HL-60 (cell line): ENCODE results near the gene ZNF282.

Experiments
- DNase-seq, 2 experiments: peaks; one replicate each; pipeline ENCODE4 v3.0.0-alpha.2; 2010 to 2020; ENCODE audit warnings: low read depth in 1 of 2, low spot score in 1 of 2
- H3K27ac ChIP-seq: fragments of 250-450 bp; sonication (Bioruptor Pico); replicated peaks from 2 replicates; pipeline ENCODE4 v1.5.1; 2020; ENCODE audit warnings: mild to moderate bottlenecking, moderate library complexity
- H3K27me3 ChIP-seq: fragments of 250-450 bp; sonication (Bioruptor Pico); 2 replicates; pipeline ENCODE4 v1.5.1; 2021; ENCODE audit warnings: mild to moderate bottlenecking, moderate library complexity; ENCODE audit not compliant: insufficient read depth, poor library complexity, severe bottlenecking
- H3K4me3 ChIP-seq: replicated peaks from 2 replicates; pipeline ENCODE4 v1.5.1; 2011; ENCODE audit warnings: mild to moderate bottlenecking, control low read depth, low read length; ENCODE audit not compliant: insufficient read depth
- GABPA ChIP-seq: IDR thresholded peaks from 2 replicates; pipeline ENCODE4 v1.6.1; 2012; ENCODE audit warnings: low read depth
- POLR2AphosphoS5 ChIP-seq: IDR thresholded peaks from 2 replicates; pipeline ENCODE4 v1.6.1; 2012; ENCODE audit warnings: low read depth
- SPI1 ChIP-seq: IDR thresholded peaks from 2 replicates; pipeline ENCODE4 v1.6.1; 2012; ENCODE audit warnings: low read depth, mild to moderate bottlenecking, borderline replicate concordance
- long read RNA-seq: library from polyadenylated mRNA; unstranded; transcript quantifications from one replicate; pipeline ENCODE4 v2.0.0, GENCODE V29; 2020
- TF ChIP-seq, protein P1 (sequence below): IDR thresholded peaks from 2 replicates; pipeline ENCODE4 v1.6.1; 2012; ENCODE audit warnings: low read depth; ENCODE audit not compliant: insufficient replicate concordance
- TF ChIP-seq, protein P2 (sequence below): IDR thresholded peaks from one replicate; pipeline ENCODE4 v1.5.1; 2011; ENCODE audit warnings: low read length, control low read depth, inconsistent platforms; ENCODE audit not compliant: insufficient read depth

The ZNF282 gene
- long read RNA-seq, partial matches to known transcripts: 0 of 7 reads
- long read RNA-seq, other reads (novel, unspliced or antisense): 7 of 7 reads

DNA sequence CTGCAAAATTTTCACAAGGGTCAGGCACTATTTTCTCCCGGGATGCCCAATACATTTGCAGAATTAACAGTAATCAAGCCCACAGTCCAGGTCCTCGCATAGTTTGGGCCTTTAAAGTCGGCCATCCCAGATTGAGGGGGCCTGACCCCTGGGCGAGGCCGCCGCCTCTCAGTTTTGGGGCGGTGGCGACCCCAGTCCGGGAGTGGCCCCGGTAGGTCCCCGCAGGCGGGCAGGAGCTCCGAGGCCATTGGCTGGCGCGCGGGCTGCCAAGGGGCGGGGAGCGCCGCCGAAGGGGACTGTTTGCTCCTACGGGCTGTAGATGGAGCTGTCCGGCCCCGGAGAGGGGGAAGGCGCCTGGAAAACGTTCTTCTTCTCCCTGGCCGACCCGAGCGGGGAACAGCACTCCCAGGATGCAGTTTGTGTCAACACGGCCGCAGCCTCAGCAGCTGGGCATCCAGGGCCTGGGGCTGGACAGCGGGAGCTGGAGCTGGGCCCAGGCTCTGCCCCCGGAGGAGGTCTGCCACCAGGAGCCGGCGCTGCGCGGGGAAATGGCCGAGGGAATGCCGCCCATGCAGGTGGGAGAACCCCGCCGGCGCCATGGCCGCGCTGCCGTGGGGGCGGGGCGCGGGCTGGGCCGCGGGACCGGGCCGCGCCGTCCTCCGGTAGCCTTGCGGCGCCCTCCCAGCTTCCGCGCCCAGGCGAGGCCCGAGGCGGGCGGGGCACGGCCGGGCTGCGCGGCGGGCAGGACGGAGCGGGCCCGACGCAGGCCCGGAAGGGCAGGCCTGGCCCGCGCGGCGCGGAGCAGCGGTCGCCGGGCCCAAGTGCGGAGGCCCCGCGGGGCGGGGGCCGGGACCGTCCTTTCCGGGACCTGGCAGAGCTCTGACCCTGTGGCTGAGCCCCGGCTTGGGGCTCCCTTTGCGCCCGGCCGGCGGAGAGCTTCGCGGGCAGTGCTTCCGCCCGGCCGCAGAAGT is at the start of gene ZNF282:
ZNF282 (plus strand) TSS at position 367 of the 971 bp plus-strand sequence; CDS start at position 411, 44 bp downstream.
- Histone ChIP-seq H3K27me3 (no peaks in the 10 kb centered on the region), H3K4me3 (peak within 1 kb of the TSS; percentile 69), H3K27ac (peak within 1 kb of the TSS; percentile 87)
- TF ChIP-seq, protein P1, sequence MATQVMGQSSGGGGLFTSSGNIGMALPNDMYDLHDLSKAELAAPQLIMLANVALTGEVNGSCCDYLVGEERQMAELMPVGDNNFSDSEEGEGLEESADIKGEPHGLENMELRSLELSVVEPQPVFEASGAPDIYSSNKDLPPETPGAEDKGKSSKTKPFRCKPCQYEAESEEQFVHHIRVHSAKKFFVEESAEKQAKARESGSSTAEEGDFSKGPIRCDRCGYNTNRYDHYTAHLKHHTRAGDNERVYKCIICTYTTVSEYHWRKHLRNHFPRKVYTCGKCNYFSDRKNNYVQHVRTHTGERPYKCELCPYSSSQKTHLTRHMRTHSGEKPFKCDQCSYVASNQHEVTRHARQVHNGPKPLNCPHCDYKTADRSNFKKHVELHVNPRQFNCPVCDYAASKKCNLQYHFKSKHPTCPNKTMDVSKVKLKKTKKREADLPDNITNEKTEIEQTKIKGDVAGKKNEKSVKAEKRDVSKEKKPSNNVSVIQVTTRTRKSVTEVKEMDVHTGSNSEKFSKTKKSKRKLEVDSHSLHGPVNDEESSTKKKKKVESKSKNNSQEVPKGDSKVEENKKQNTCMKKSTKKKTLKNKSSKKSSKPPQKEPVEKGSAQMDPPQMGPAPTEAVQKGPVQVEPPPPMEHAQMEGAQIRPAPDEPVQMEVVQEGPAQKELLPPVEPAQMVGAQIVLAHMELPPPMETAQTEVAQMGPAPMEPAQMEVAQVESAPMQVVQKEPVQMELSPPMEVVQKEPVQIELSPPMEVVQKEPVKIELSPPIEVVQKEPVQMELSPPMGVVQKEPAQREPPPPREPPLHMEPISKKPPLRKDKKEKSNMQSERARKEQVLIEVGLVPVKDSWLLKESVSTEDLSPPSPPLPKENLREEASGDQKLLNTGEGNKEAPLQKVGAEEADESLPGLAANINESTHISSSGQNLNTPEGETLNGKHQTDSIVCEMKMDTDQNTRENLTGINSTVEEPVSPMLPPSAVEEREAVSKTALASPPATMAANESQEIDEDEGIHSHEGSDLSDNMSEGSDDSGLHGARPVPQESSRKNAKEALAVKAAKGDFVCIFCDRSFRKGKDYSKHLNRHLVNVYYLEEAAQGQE: peak; percentile 39
- TF ChIP-seq GABPA: no peak
- TF ChIP-seq SPI1: no peak
- TF ChIP-seq, protein P2, sequence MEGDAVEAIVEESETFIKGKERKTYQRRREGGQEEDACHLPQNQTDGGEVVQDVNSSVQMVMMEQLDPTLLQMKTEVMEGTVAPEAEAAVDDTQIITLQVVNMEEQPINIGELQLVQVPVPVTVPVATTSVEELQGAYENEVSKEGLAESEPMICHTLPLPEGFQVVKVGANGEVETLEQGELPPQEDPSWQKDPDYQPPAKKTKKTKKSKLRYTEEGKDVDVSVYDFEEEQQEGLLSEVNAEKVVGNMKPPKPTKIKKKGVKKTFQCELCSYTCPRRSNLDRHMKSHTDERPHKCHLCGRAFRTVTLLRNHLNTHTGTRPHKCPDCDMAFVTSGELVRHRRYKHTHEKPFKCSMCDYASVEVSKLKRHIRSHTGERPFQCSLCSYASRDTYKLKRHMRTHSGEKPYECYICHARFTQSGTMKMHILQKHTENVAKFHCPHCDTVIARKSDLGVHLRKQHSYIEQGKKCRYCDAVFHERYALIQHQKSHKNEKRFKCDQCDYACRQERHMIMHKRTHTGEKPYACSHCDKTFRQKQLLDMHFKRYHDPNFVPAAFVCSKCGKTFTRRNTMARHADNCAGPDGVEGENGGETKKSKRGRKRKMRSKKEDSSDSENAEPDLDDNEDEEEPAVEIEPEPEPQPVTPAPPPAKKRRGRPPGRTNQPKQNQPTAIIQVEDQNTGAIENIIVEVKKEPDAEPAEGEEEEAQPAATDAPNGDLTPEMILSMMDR: peak; percentile 48
- peak; percentile 77 for TF ChIP-seq POLR2AphosphoS5
- peak; percentile 63 to 88 for DNase-seq

GRCh38 chr7:149147072-149147751 is 48.1 kb upstream of the ZNF282 start, which contains the start of gene ZNF398:
ZNF398 (plus strand) TSS chr7:149147453; CDS start chr7:149147743, 290 bp downstream.
- no peaks in the 10 kb centered on the region for H3K27me3 ChIP-seq
- peak within 1 kb of the TSS; percentile 95 for H3K27ac ChIP-seq
- TF ChIP-seq, protein P1: peak; percentile 5
- TF ChIP-seq GABPA: no peak; the same call in 1 of the 2 replicates
- TF ChIP-seq, protein P2: peak; percentile 14
- TF ChIP-seq POLR2AphosphoS5: peak; percentile 89
- peak; percentile 64; the same call in 1 of the 2 replicates for TF ChIP-seq SPI1
- DNase-seq: peak; percentile 87 to 88
- H3K4me3 ChIP-seq: peak within 1 kb of the TSS; percentile 89

DNA sequence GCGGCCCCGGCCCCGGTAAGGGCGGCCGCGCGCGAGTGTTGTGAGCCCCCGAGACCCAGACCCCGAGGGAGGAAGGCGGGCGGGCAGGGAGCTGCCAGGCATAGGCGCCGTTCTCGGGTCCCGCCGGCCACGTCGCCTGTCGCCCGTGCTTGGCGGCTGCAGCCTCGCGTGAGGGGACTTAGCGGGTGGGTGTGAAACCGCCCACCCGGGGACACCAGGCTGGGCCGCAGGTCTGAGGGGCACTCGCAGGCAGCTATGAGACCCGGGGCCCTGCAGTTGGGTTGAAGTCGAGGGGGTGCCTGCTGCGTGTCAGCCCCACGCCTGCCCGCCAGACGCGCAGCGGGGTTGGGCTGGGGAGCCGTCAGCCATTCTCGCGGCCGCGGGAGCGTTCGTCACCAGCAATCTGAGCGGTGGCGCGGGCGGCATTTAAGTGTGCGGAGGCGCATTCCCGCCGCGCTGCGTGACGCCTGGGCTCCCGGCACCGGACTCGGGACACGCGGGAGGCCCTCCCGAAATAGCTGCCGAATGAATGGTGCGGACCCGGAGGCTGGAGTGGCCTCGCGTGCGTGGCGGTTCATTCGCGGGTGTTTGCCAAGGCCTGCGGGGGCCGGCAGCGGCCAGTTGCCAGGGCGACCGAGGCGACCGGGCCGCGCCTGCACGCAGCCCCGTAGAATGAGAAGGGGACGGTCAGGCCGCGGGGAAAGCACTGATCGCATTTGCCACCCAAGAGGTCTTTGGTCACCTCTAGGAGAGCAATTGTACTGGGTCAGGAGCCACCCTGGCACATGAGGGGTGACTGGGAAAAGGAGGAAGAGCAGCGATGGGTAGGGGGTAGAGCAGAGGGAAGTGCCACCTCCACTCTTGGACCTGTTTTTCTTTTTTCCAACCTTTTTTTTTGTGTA is 47.3 kb upstream of the ZNF282 start:
- TF ChIP-seq SPI1: peak; percentile 43; the same call in 1 of the 2 replicates
- TF ChIP-seq GABPA: no peak
- TF ChIP-seq POLR2AphosphoS5: 0 out of 2 replicates have a peak, but pooled peaks have one; percentile 3
- H3K27me3 ChIP-seq: no peaks in the 10 kb centered on the region
- peak; percentile 29 to 52 for DNase-seq
- peak overlapping the region; percentile 89 for H3K4me3 ChIP-seq
- H3K27ac ChIP-seq: peak overlapping the region; percentile 95
